ENCODE measurements around the gene CTNNA3.

CTNNA3 gene

GRCh38 chr10:66747451-66747850 lies 948.5 kb downstream of the CTNNA3 start:
- DNase-seq (ENCODE audit: low read depth): no peak

GRCh38 chr10:66746711-66747110 lies 949.3 kb downstream of the CTNNA3 start:
- no peak for DNase-seq (ENCODE audit: low read depth)

- DNase-seq (ENCODE audit: low read depth): no peak
These were observed 949.7 kb downstream of the CTNNA3 start for GRCh38 chr10:66746246-66746645.

- DNase-seq (ENCODE audit: low read depth): no peak
These were observed 951.1 kb downstream of the CTNNA3 start for GRCh38 chr10:66744915-66745314.

DNA sequence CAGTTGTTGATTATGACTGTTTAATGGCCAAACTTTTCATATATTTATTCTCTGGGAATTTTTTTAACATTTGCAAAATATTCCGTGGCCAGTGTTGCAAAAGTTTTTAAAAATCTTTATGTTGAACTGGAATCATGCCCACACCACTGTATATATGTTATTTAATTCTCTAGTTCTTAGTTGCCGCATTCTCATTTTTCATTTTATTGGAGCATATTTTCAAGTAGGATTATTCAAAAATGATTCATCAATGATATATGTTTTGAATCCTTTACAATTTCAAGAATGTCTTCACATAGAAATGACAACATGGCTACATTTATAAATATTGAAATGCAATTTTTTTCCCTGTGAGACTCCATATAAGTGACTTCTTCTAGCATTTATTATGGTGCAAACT lies 958.8 kb downstream of the CTNNA3 start:
- DNase-seq (ENCODE audit: low read depth): no peak

DNA sequence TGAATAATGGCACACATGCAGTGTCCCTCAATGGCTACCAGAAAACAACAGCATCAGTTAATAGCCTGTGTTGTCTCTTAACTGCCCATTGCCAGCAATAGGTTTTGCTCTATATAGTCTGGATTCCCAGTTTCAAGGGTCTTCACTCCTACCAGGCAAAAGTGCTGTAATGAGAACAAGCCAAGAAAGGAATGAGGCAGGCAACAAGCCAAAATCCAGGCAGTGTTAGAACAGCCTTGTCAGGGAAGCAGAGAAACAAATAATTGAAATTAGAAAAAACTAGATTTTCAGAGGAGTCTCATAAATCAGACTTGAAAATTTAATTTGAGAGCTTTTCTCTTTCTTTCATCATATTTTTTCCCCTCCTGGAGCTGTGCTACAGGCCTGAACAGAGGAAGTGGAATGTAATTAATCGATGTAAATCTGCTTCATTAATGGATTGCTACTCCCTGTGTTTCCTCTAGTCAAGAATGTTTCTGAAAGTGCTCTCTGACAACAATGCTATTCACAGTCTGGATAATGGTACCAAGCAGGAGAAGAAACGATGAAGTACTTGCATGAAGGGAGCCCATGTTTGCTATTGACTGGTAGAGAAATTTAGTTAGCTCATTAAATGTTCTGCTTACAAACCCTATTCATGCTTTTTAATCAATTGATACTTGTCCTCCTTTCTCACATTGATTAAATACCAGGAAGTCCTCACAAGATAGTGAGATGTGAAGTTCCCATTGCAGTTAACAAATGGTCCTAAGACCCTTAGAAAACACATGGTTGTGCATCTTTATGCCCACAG lies 972.2 kb downstream of the CTNNA3 start:
- DNase-seq (ENCODE audit: low read depth): no peak

- no peak for DNase-seq (ENCODE audit: low read depth)
These were observed 976.5 kb downstream of the CTNNA3 start for GRCh38 chr10:66719483-66719882.

DNA sequence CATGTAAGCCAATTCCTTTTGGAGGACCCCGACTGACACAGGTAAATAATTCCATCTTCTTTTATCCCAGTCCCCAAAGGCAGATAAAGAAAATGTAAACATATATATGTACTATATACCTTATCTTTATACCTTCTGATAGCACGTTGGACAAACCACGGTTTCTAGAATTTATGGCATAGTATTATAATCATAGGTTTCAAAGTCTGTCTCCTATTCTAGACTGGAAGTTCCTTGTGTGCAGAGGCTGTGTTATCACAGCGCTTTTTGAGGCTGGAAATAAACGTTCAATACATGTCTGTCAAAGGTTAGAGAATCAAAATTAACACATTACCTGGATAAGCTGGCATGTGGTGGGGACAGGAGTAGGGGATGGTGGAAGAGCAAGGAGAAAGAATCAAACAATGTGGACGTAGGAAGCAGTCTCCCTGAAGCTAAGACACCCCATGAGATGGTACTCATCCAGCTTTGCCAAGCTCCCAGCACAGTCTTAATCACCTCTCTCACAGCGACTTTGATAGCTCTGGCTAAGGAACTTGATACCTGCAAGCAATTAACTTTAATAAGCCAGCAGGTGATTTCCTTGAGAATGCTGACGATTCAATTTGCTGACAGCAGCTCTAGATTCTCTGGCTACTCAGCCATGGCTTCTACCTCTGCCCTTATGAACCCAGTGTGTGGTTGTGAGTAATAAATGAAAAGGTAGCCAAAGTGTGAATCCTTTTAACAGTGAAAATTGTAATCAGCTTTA lies 978.6 kb downstream of the CTNNA3 start:
- DNase-seq (ENCODE audit: low read depth): no peak

GRCh38 chr10:66714741-66715140 lies 981.3 kb downstream of the CTNNA3 start:
- DNase-seq (ENCODE audit: low read depth): no peak

DNA sequence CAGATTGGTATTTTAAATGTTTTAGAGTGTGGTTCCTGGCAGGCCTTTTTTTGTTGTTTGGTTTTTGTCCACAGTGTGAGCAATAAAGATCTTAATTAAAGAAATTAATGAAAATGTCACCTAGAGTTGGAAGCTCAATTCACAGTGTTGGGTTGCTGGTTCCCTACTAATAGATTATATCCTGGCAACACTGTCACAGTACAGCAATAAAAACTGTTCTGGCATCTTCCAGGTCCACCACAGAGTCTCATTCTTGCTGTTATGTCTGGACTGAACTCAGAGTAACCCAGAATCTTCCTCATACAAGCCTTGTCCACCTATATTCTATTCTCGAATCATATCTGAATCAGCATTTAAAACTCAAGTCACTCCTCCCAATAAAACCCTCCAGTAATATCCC lies 982.6 kb downstream of the CTNNA3 start:
- DNase-seq (ENCODE audit: low read depth): no peak

- no peak for DNase-seq (ENCODE audit: low read depth)
These were observed 997.9 kb downstream of the CTNNA3 start for GRCh38 chr10:66698069-66698468.

GRCh38 chr10:66695046-66695445 lies 1000.9 kb downstream of the CTNNA3 start:
- no peak for DNase-seq (ENCODE audit: low read depth)

DNA sequence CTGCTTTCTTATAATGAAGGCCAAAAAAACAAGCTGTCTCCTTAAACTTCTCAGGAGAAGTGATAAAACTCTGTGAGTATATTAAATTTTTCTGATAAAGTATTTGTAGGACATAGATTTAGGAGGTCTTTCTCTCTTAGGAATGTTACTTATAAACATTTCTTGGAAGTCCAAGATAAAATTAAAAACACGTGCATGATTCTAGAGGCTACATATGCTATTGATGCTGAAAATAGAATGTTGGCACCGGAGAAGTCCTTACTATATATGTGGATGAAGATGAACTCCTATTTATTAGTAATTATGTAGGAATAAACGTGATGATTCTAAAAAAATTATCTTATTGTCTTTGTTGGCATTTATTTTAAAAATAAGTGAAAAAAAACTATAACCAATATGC lies 1011.4 kb downstream of the CTNNA3 start:
- no peak for DNase-seq (ENCODE audit: low read depth)

DNA sequence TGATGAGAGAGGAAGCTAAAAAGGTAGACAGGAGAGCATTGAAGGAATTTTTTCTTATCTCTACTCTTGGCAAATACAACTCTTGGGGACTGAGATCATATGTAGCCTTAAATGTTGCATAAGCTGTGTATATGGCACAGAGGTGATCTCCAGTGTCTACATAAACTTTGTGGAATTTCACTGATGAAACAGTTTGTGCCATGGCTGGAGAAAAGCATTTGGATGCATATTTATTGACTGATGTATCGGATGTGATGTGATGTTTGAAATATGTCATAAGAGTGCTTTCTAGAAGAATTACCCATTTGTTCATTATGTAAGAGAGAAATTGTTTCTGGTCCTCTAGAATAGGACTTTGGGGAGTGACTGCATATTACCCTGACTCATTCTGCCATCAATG lies 1015.1 kb downstream of the CTNNA3 start:
- DNase-seq (ENCODE audit: low read depth): no peak

DNA sequence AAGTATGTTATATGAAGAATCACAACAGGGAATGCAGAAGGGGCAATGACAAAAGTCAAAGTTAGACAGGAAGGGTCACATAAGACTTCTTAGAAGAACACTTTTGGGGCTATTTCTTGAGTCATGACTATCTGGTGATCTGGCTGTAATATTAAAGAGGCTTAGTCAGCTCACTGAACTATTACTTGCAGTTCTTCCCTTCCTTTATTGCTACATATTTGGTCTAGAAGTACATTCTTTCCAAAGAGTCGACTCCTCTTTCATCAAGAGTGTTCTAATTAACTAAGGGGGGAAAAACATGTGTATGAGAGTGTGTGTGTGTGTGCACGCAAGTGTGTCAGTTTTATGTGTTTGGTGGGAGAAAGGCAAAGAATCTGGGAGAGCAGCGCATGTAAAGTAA lies 1017.5 kb downstream of the CTNNA3 start:
- DNase-seq (ENCODE audit: low read depth): no peak

DNA sequence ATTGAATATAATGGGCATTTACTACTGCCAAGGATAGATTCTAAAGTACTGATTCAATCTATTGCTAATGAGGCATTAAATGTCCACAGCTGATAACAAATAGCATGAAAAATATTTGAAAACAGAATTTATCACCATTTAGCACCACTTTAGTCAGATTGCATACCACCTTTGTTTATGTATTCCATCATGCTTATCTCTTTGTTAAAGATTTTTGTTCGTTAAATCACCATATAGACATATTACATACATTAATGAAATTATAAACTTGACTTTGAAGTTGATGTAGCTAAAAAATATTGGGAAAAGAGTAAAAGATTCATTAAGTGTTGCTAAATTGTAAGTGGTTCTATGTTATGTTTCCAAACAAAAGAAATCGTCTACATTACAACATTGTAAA lies 1022.9 kb downstream of the CTNNA3 start:
- DNase-seq (ENCODE audit: low read depth): no peak

GRCh38 chr10:66671562-66671961 lies 1024.4 kb downstream of the CTNNA3 start:
- DNase-seq (ENCODE audit: low read depth): no peak

- no peak for DNase-seq (ENCODE audit: low read depth)
These were observed 1024.9 kb downstream of the CTNNA3 start for GRCh38 chr10:66671064-66671463.

DNA sequence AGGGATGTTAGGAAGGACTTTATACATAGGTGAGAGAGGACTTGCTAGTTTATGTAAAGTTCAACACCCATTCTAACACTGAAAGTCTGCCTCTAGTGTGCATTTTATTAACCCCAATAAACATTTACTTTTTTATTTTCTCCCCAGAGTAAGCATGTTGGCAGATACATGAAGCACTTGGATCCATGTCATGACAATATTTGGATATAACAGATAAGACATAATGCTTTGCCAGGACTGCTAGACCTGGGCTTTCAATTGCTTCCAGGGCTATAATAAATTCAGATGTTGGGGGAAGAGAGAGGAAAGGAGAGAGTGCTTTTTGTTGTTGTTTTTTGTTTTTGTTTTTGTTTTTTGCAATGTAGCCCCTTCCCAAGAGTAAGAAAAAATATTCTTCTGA lies 1039.5 kb downstream of the CTNNA3 start:
- no peak for DNase-seq (ENCODE audit: low read depth)

DNA sequence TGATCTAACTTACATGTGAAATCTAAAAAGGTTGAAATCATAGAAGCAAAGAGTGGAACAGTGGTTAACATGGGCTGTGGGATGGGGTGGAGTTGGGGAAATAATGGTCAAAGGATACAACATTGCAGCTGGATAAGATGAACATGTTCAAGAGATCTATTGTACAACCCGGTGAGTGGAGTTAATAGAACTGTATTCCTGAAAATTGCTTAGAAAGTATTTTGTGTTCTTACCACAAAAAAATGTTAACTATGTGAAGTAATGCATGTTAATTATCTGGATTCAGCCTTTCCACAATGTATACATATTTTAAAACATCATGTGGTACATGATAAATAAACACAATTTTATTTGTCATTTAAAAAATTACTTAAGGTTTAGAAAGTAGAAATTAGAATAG lies 1041.1 kb downstream of the CTNNA3 start:
- DNase-seq (ENCODE audit: low read depth): no peak

DNA sequence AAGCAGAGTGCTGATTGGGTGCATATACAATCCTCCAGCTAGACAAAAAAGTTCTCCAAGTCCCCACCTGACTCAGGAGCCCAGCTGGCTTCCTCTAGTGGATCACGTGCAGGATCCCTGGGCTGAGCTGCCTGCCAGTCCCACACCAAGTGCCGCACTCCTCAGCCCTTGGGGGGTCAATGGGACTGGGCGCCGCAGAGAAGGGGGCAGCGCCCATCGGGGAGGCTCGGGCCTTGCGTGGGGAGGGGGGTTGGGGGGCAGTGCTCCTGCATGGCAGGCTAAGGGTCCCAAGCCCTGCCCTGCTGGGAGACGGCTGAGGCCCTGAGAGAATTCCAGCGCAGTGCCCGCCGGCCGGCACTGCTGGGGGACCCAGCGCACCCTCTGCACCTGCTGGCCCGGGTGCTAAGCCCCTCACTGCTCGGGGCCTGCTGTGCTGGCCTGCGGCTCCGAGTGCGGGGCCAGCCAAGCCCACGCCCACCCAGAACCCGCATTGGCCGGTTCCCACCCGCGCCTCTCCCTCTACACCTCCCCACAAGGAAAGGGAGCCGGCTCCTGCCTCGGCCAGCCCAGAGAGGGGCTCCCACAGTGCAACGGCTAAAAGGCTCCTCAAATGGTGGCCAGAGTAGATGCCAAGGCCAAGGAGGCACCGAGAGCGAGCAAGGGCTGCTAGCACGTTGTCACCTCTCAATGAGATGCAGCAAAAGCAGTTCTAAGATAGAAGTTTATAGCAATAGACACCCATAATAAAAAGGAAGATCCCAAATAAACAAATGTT lies 1044.5 kb downstream of the CTNNA3 start:
- DNase-seq (ENCODE audit: low read depth): no peak

- DNase-seq (ENCODE audit: low read depth): no peak
These were observed 1046.4 kb downstream of the CTNNA3 start for GRCh38 chr10:66649626-66650025.

DNA sequence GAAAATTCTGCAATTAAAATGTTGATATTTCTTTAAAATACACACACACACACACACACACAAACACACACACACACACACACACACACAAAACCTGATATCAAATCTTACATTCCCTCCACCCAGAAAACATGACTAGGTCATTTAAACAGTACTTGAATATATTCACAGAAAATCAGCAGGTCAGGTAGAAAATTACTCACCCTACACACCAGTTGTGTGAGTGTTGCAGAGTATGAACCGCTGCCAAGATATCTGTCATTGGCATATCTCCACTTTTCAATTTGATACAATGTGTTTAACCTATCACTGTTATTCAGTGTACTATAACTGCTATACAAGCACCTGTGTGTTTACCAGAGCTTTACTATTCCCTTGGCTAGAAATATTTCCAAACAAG lies 1053.8 kb downstream of the CTNNA3 start:
- no peak for DNase-seq (ENCODE audit: low read depth)
